Esophagus squamous epithelium (tissue), 4 donors: ENCODE results near the gene ELMO2.

Experiments used
- POLR2A ChIP-seq, 4 donors: fragments of 450-650 bp; IDR thresholded peaks; one replicate each; pipeline ENCODE4 v1.6.1; 2017; ENCODE audit warnings: antibody characterized with exemption in 4 of 4, mild to moderate bottlenecking in 4 of 4, moderate library complexity in 3 of 4
- TF ChIP-seq, protein P1 (sequence below), 6 experiments: fragments of 450-650 bp in 4 of 6; fragments of 200-600 bp in 2 of 6; sonication (generic) in 2 of 6; IDR thresholded peaks; one replicate each; pipeline ENCODE4 v1.5.1; 2016 to 2019; ENCODE audit warnings: antibody characterized with exemption in 6 of 6, mild to moderate bottlenecking in 4 of 6, moderate library complexity in 4 of 6

DNA sequence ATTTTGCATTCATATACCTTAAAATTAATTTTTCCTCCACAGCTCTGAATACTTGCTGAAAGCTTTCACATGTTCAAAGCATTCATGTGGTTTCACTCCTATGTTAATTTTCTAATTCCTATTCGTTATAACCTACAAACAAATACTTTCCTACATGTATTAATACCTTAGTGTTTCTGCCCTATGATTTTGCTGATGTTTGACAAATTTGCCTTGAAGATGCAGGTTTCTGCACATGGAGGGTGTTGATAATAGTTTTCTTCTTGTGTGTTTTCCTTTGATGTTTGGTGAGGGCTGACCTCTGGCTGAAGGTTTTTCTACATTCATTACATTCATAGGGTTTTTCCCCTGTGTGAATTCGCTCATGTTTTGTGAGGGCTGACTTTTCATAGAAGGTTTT is 49.3 kb upstream of the ELMO2 start:
- TF ChIP-seq, protein P1, sequence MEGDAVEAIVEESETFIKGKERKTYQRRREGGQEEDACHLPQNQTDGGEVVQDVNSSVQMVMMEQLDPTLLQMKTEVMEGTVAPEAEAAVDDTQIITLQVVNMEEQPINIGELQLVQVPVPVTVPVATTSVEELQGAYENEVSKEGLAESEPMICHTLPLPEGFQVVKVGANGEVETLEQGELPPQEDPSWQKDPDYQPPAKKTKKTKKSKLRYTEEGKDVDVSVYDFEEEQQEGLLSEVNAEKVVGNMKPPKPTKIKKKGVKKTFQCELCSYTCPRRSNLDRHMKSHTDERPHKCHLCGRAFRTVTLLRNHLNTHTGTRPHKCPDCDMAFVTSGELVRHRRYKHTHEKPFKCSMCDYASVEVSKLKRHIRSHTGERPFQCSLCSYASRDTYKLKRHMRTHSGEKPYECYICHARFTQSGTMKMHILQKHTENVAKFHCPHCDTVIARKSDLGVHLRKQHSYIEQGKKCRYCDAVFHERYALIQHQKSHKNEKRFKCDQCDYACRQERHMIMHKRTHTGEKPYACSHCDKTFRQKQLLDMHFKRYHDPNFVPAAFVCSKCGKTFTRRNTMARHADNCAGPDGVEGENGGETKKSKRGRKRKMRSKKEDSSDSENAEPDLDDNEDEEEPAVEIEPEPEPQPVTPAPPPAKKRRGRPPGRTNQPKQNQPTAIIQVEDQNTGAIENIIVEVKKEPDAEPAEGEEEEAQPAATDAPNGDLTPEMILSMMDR (IDR thresholded peaks at IDR 0.05): no peak
- no peak for TF ChIP-seq POLR2A (IDR thresholded peaks at IDR 0.05)
